ENCODE measurements around the gene CD200.

- TF ChIP-seq, protein P1, sequence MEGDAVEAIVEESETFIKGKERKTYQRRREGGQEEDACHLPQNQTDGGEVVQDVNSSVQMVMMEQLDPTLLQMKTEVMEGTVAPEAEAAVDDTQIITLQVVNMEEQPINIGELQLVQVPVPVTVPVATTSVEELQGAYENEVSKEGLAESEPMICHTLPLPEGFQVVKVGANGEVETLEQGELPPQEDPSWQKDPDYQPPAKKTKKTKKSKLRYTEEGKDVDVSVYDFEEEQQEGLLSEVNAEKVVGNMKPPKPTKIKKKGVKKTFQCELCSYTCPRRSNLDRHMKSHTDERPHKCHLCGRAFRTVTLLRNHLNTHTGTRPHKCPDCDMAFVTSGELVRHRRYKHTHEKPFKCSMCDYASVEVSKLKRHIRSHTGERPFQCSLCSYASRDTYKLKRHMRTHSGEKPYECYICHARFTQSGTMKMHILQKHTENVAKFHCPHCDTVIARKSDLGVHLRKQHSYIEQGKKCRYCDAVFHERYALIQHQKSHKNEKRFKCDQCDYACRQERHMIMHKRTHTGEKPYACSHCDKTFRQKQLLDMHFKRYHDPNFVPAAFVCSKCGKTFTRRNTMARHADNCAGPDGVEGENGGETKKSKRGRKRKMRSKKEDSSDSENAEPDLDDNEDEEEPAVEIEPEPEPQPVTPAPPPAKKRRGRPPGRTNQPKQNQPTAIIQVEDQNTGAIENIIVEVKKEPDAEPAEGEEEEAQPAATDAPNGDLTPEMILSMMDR (IDR thresholded peaks at IDR 0.05): no peak
- TF ChIP-seq POLR2A (IDR thresholded peaks at IDR 0.05) (no peak), POLR2AphosphoS5 (IDR thresholded peaks at IDR 0.05) (no peak), EP300 (IDR thresholded peaks at IDR 0.05) (no peak)
Measured at GRCh38 chr3:112338727-112339056, 5.7 kb downstream of the CD200 start.
